Endodermal cell (in vitro differentiated cells): ENCODE results near the gene PSMB4. TPM values are rescaled to one million over a fixed set of nuclear protein-coding genes. Genes with fewer than 3 reads are reported as not detected.

ENCODE experiments used
- DNase-seq: peaks from one replicate; pipeline ENCODE4 v3.0.0-alpha.2; 2017
- H3K27ac ChIP-seq: 2 replicates; pipeline ENCODE4 v1.5.1; 2013; ENCODE audit warnings: mild to moderate bottlenecking, low read depth, low read length, moderate library complexity
- H3K27me3 ChIP-seq: 2 replicates; pipeline ENCODE4 v1.6.1; 2013; ENCODE audit warnings: mild to moderate bottlenecking, low read length, moderate library complexity; ENCODE audit not compliant: insufficient read depth, control insufficient read depth, poor library complexity, severe bottlenecking
- H3K36me3 ChIP-seq: 2 replicates; pipeline ENCODE4 v1.7.0; 2013; ENCODE audit warnings: mild to moderate bottlenecking, low read length, moderate library complexity; ENCODE audit not compliant: control insufficient read depth, insufficient read depth
- H3K4me1 ChIP-seq: one replicate; pipeline ENCODE4 v1.7.0; 2013; ENCODE audit warnings: low read length; ENCODE audit not compliant: control insufficient read depth, insufficient read depth
- H3K4me3 ChIP-seq: 2 replicates; pipeline ENCODE4 v1.5.1; 2013; ENCODE audit warnings: mild to moderate bottlenecking, low read length, moderate library complexity
- H3K9ac ChIP-seq: 2 replicates; pipeline ENCODE4 v1.6.1; 2013; ENCODE audit warnings: mild to moderate bottlenecking, low read length, moderate library complexity; ENCODE audit not compliant: poor library complexity, severe bottlenecking; ENCODE audit errors: extremely low read depth
- H3K9me3 ChIP-seq: 2 replicates; pipeline ENCODE4 v1.6.1; 2013; ENCODE audit warnings: mild to moderate bottlenecking, low read length, moderate library complexity; ENCODE audit not compliant: control insufficient read depth
- H3K27ac Mint-ChIP-seq: 2 replicates; pipeline ENCODE4 v1.8.0; 2020; ENCODE audit warnings: mixed read lengths
- H3K27me3 Mint-ChIP-seq: 2 replicates; pipeline ENCODE4 v1.8.0; 2021; ENCODE audit warnings: mild to moderate bottlenecking, mixed read lengths; ENCODE audit not compliant: insufficient read depth
- H3K36me3 Mint-ChIP-seq: 2 replicates; pipeline ENCODE4 v1.8.0; 2020; ENCODE audit warnings: low read depth, mixed read lengths
- H3K4me1 Mint-ChIP-seq: 2 replicates; pipeline ENCODE4 v1.8.0; 2020; ENCODE audit warnings: mixed read lengths
- H3K4me3 Mint-ChIP-seq: 2 replicates; pipeline ENCODE4 v1.8.0; 2020; ENCODE audit warnings: mild to moderate bottlenecking, moderate library complexity, mixed read lengths
- H3K9me3 Mint-ChIP-seq: 2 replicates; pipeline ENCODE4 v1.8.0; 2020; ENCODE audit warnings: mild to moderate bottlenecking, mixed read lengths
- CTCF ChIP-seq: fragments of 200-600 bp; sonication (generic); conservative IDR thresholded peaks from 2 replicates; pipeline ENCODE4 v1.5.0; 2021; ENCODE audit warnings: antibody characterized with exemption, mild to moderate bottlenecking
- WGBS, 2 experiments: methylation state at CpG; one replicate each; pipeline versions ENCODE4 v1.1.5 to v1.1.7; 2013; ENCODE audit warnings: missing lambda C conversion rate in 2 of 2, mixed read lengths in 1 of 2; ENCODE audit not compliant: insufficient coverage in 1 of 2, insufficient read length in 1 of 2; 5-methylcytosine and 5-hydroxymethylcytosine counted together
- total RNA-seq, 2 donors: library from RNA; stranded (reverse); fragmentation: NEBNext Ultra II Directional in 1 of 2; extraction: Animal tissue kit (Norgen Biotek cat#: 25700) in 1 of 2; gene quantifications; 2 replicates in 1 of 2; 3 replicates in 1 of 2; pipeline ENCODE4 v1.2.1, GENCODE V29; 2021

The PSMB4 gene
- total RNA-seq, 2 donors from 2014 or later = 327 to 333 TPM

GRCh38 chr1:151418081-151418480 is 18.7 kb downstream of the PSMB4 start:
- Histone ChIP-seq H3K9me3 (no peaks in the 10 kb centered on the region), H3K9ac (no peak overlapping the region), H3K27me3 (no peaks in the 10 kb centered on the region), H3K4me1 (no peaks in the 10 kb centered on the region), H3K27ac (no peak overlapping the region), H3K4me3 (no peak overlapping the region), H3K36me3 (peaks cover 81% of the 10 kb centered on the region)
- Mint-ChIP-seq H3K9me3 (no peaks in the 10 kb centered on the region), H3K27me3 (no peaks in the 10 kb centered on the region), H3K36me3 (peaks cover 70% of the 10 kb centered on the region), H3K4me3 (no peak overlapping the region), H3K27ac (no peak overlapping the region), H3K4me1 (no peaks in the 10 kb centered on the region)
- DNase-seq = no peak
- WGBS, 2 experiments = 96 to 100% methylated on average over 3 of the region's 3 CpGs
- TF ChIP-seq CTCF = no peak

- TF ChIP-seq CTCF = no peak
- H3K4me3 ChIP-seq = no peak overlapping the region
- no peak overlapping the region for H3K27ac ChIP-seq
- H3K9me3 Mint-ChIP-seq = no peaks in the 10 kb centered on the region
- H3K9ac ChIP-seq = no peak overlapping the region
- peaks cover 76% of the 10 kb centered on the region for H3K36me3 Mint-ChIP-seq
- no peak overlapping the region for H3K4me3 Mint-ChIP-seq
- 0 to 78% methylated on average over 1 to 5 of the region's 5 CpGs for WGBS, 2 experiments
- H3K27me3 ChIP-seq = no peaks in the 10 kb centered on the region
- no peaks in the 10 kb centered on the region for H3K9me3 ChIP-seq
- no peak overlapping the region for H3K27ac Mint-ChIP-seq
- no peak for DNase-seq
- no peaks in the 10 kb centered on the region for H3K27me3 Mint-ChIP-seq
- H3K4me1 Mint-ChIP-seq = no peaks in the 10 kb centered on the region
- H3K4me1 ChIP-seq = no peaks in the 10 kb centered on the region
- peaks cover 83% of the 10 kb centered on the region for H3K36me3 ChIP-seq
Measured at GRCh38 chr1:151419819-151420218, 20.4 kb downstream of the PSMB4 start.

- Histone ChIP-seq H3K27me3 (no peaks in the 10 kb centered on the region), H3K9ac (no peak overlapping the region), H3K4me1 (no peaks in the 10 kb centered on the region), H3K9me3 (no peaks in the 10 kb centered on the region), H3K27ac (no peak overlapping the region), H3K36me3 (peaks cover 96% of the 10 kb centered on the region), H3K4me3 (no peak overlapping the region)
- DNase-seq = no peak
- Mint-ChIP-seq H3K4me3 (no peak overlapping the region), H3K27me3 (no peaks in the 10 kb centered on the region), H3K4me1 (no peaks in the 10 kb centered on the region), H3K36me3 (peaks cover 85% of the 10 kb centered on the region), H3K27ac (peak overlapping the region; percentile 44), H3K9me3 (no peaks in the 10 kb centered on the region)
- no peak for TF ChIP-seq CTCF
- WGBS, 2 experiments = 72 to 99% methylated on average over 2 of the region's 2 CpGs
Measured at GRCh38 chr1:151425103-151425502, 25.7 kb downstream of the PSMB4 start.
